HG02623 (cell line): Measurements from ENCODE around the gene RTN3.
"Not testable (repeated sequence)": the region's sequence is repeated elsewhere in the genome, so short reads cannot be mapped to it uniquely, and the experiment has no call there.

Experiments
- ATAC-seq: cut with Tn5 transposase; IDR thresholded peaks from one replicate; pipeline ENCODE4 v1.9.1; 2021; ENCODE audit warnings: moderate library complexity; ENCODE audit not compliant: unreplicated experiment

The RTN3 gene

DNA sequence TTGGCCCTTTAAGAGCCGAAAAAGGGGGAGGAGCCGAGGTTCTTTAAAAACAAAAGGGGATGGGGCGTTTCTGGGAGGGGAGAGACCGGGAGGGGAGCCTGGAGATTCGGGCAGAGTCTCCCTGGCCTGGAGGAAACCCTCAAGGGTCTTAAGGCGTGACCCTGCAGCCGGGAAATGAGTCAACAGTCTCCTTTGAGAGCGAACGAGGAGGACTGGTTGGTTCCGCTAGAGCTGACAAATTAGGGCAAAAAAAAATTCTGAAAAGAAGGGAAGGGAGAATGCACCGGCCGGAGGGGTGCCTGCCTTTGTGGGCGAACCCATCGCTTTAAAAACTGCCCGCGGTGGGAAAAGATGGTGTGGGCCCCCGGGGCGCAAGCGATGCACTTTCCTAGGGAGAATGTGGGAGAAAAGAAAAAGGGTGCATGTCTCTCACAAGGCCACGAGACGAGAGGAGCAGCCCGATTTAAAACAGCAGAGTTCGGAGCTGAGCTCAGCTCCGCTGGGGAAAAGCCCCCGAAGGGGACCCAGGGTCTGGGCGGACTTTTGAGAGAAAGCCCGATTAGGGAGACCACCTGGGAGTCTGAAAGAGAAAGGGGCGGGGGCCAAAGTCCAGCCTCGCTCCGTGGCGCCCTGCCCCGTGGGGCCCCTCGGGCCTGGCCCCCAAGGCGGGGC, 86.4 kb downstream of the RTN3 start:
- ATAC-seq, result no peak

DNA sequence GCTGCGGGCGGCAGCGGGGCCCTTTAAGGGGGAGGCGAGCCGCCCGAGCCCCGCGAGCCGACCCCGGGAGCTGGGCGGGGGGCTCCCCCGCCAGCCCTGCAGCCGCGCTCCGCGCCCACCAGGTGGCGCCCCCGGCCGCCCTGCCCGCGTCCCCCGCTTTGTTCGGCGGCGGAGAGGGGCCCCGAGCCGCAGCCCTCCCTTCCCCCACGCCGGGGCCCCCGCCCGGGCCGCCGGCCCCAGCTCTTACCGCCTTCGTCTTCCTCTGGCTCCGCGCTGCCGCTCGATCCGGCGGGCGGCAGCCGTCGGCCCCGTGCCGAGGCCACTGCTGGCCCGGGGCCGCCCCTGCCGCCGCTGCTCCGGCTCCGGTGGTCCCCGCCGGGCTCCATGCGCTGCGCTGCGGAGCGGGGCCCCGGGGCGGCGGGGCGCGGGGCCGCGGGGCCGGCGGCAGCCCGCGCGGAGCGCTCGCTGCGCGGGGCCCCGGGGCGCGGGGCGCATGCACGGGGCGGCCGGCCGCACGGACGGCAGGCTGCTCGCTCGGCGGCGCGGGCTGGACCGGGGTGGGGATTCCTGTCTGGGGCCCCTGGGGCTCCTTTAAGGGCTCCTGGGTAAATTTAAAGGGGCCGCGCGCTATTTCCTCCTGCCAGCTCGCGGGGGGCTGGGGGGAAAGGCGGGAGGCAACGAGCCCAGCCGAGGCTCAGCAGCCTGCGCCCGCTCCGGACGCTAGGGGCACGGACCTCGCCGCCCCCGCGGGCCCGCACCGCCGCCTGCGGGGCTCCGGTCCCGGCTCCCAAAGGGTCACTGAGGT, 87.1 kb downstream of the RTN3 start, which contains the start of gene ZFTA:
Gene ZFTA, minus strand, starts transcription at position 539 of the 805 bp plus-strand sequence. Its CDS starts 153 bp downstream, at position 386.
- peak; percentile 54 for ATAC-seq

DNA sequence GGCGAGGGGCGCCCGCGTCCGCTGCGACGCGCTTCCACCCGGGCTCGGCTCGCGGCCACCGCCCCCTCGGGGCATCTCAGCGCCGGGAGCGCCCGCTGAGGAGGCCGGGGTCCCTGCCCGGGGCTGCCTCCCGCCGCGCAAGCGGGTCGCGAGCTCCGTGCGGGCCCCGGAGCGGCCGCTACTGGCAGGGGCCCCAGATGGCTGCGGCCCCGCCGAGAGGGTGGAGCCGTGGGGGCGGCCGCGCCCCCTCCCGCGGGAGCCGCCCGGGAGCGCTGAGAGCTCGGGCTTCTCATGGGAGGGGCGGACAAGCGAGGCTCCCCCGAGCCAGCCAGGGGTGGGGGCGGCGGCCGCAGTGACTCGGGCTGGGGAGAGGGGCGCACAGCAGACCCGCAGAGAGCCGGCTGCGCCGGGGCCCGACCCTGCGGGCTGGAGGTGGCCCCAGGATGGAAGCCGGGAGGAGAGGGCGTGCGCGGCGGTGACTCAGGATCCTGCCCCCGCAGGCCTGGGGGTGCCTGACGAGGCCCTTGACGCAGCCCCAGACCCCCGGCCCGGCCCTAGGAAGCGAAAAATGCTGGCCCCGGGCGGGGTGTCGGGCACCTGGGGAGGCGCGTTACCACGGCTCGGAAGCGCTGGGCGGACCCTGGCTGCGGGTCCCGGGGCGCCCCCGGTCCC, 87.9 kb downstream of the RTN3 start:
- ATAC-seq, result peak; percentile 20

DNA sequence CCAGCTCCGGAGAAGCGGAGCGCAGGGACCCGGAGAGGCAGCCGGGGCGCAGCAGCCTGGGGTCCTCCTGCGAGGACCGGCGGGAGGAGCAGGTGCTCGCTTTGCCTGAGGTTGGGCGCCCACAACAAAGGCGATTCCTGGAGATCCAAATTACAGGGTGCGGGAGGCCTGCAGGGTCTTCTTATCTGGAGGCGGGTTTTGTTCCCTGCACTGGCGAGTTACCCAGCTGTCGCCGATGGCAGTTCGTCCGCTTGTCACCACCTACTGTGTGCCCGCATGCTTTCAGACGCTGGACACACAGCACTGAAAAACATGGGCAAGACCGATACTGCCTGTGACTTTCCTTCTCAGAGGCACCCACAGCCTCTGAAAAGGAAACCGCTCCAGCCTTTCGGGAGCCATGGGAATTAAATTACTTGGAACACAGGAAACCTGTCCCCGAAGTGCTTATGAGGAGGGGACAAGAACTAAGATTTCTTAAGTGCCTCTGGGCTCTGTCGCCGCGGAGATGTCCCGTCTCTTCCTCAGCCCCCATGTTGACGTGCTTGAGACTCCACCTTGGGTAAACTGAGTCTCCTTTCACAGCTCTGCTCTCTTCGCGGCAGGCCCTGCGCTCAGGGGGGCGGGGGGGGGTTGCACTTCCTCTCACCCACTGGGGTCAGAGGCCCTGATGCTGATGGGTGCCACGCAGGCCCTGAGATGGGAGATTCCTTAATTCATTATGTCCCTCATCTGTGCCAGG, 88.6 kb downstream of the RTN3 start:
- ATAC-seq, result no peak

DNA sequence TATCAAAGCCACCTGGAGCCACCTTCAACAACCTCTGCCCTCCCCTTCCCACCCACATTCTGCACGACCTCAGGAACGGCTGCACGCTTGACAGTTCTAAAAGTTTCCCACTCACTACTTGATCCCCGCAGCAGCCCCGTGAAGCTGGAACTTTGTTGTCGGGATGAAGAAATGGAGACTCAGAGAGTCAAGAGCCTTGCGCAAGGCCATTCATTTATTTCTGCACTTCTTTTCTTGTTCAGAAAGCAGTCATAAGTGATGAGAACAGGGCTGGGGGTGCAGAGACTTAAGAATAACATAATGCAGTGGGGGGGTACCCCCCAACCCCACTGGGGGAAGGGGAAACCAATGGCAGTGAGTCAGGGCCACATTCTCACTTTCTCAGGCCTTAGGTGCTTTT, 89.5 kb downstream of the RTN3 start:
- no peak for ATAC-seq

DNA sequence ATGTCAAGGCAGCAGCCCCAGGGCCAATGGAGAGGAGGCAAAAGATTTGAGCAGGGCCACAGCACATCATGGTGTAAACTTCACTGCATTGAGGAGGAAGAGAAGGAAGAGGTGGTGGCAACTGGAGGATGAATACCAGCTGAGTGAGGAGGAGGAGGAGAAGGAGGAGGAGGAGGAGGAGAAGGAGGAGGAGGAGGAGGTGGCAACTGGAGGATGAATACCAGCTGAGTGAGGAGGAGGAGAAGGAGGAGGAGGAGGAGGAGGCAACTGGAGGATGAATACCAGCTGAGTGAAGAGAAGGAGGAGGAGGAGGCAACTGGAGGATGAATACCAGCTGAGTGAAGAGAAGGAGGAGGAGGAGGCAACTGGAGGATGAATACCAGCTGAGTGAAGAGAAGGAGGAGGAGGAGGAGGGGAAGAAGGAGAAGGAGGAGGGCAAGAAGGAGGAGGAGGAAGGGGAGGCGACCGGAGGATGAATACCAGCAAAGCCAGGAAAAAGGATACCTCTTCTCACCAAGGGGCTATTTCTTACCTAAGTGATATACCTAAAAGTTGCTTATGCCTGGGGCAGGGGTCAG, 90.5 kb downstream of the RTN3 start:
- not testable (repeated sequence) for ATAC-seq

DNA sequence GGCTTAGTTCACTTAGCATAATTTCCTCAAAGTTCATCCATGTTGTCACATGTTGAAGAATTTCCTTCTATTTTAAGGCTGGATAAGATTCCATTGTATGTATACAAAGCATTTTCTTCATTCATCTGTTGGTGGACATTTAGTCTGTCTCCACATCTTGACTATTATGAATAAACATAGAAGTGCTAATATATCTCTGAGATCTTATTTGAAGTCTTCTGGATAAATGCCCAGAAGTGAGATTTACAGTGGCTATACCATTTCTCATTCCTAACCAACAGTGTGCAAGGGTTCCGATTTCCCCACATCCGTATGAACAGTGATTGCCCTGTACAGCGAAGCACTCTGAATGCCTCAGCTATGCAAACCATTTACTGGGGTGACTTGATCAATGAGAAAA, 93.9 kb downstream of the RTN3 start:
- ATAC-seq, result no peak

DNA sequence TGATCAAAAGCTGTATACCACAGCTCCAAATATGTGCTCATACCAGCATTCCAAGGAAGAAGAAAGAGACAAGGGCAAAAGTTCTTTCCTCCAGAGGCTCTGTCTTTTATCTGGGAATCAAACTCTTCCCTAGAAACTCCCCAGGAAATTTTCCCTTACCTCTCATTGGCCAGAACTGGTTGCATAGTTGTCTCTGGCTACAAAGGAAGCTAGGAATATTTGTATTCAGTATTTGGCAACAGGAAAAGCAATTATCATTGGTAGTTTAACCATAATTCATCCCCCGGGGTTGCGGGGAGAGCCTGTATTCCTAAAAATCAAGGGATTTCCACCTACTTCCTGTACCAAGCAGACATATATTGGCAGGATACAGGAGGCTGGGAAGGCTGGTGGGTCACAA, 97.7 kb downstream of the RTN3 start:
- ATAC-seq, result no peak

DNA sequence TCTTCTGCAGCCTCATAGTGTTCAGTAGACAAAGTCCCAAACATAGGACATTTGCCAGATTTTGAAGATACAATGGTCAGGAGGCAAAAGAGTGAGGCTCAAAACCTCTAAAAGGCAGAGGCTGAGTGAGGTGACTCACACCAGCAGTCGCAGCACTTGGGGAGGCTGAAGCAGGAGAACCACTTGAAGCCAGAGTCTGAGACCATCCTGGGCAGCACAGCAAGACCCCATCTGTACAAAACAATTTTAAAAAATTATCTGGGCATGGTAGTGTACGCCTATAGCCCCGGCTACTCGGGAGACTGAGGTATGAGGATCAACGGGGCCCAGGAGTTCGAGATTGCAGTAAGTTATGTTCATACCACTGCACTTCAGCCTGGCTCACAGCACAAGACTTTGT, 101.4 kb downstream of the RTN3 start:
- ATAC-seq, result no peak

DNA sequence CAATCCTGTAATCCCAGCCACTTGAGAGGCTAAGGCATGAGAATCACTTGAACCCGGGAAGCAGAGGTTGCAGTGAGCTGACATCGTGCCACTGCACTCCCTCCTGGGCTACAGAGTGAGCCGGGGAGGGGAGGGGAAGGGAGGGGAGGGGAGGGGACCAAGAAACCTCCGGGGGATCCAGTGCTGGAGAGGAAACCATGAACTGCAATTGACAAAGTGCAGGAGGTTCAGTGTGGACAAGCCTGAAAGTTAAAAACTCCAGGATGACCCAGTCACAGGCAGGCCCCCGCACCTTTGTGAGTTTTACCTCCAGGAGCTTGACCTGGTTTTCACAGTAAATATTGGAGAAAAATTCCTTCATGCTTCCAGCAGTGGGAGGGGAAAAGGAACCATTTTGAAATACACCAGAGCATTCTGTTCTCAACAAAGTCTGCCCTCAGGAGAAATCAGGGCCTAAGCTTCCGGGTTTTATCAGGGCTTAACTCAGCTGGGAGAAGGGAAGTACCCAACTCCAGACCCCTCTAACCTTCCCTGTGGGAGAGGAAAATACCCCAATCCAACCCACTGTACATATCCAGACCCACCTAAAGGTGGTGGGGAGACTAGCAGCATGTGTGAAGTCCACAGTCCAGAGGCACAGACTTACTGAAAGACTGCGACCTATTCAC, 102.8 kb downstream of the RTN3 start:
- no peak for ATAC-seq

DNA sequence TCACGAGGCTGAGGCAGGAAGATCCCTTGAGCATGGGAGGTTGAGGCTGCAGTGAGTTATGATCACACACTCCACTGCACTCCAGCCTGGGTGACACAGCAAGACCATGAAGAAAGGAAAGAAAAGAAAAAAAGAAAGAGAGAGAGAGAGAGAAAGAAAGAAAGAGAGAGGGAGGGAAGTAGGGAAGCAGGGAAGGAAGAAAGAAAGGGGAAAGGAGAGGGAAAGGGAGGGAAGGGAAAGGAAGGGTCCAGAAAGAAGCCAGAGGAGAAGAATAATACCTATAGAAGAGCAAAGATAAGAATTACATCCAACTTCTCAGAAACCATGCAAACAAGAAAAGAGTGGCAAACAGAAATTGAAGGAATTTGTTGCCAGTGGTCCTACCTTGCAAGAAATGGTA, 104.5 kb downstream of the RTN3 start:
- ATAC-seq, result no peak

DNA sequence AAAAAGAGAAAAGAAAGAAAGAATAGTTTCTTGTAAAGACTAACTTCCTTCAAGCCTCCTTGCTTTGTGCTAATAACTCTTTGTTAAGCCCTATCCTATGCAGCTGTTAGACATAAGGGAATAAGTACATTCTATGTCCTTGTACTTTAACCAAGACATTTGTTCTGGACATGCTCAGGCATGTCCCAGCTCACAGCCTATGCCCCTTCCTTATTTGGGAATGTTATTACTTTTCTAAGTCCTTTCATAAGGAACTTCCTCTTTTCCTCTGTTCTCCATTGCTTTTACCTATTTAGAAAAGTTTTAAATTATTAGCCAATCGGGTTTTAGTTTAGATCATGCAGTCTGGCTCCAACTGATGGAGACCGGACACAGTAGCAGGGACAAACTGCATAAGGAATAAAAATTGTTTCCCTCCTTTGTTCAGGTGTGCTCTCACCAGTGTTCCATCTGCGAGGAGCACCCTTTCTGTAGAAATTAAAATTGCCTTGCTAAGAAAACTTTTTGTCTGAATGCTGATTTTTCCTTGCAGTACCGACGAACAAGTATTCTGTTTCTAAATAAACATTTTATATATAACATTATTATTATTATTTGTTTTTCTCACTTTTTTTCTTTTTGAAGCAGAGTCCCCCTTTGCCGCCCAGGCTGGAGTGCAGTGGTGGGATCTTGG, 110.3 kb downstream of the RTN3 start:
- no peak for ATAC-seq

DNA sequence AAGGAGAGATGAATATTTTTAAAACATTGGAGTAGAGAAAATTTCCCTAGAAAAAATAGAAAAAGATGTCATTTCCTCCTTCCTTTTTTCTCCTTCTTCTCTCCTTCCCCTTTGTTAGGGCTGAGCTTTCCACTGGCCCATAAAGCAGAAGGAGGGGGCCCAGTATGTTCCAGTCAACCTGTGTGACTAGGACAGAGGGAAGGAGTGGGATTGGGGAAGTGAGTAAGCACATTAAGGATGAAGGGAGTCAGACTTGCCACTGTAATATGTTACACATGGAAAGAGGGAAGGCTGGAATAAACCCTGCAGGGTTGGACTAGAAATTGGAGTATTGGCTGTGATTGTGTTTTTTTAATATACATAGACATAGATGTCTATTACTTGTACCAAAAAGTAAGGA, 111.9 kb downstream of the RTN3 start:
- no peak for ATAC-seq

DNA sequence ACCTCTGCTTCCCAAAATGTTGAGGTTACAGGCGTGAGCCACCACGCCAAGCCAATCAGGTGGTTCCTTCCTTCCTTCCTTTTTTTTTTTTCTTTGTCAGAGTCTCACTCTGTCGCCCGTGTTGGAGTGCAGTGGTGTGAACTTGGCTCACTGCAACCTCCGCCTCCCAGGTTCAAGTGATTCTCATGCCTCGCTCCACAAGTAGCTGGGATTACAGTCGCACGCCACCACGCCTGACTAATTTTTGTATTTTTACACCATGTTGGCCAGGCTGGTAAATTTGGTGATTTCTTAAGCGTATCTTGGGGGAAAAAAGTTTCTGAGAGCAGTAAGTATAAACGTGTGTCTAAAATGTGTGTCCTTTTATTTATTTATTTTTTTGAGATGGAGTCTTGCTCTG, 113.8 kb downstream of the RTN3 start:
- ATAC-seq, result no peak

DNA sequence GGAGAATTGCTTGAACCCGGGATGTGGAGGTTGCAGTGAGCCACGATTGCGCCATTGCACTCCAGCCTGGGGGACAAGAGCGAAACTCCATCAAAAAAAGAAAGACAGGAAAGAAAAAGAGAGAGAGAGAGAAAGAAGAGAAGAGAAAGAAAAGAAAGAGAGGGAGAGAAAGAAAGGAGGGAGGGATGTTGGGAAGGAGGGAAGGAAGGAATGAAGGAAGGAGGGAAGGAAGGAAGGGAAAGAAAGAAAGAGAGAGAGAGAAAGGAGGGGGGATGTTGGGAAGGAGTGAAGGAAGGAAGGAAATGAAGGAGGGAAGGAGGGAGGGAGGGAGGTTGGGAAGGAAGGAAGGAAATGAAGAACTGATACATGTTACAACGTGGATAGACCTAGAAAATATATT, 119.6 kb downstream of the RTN3 start:
- ATAC-seq, result no peak

DNA sequence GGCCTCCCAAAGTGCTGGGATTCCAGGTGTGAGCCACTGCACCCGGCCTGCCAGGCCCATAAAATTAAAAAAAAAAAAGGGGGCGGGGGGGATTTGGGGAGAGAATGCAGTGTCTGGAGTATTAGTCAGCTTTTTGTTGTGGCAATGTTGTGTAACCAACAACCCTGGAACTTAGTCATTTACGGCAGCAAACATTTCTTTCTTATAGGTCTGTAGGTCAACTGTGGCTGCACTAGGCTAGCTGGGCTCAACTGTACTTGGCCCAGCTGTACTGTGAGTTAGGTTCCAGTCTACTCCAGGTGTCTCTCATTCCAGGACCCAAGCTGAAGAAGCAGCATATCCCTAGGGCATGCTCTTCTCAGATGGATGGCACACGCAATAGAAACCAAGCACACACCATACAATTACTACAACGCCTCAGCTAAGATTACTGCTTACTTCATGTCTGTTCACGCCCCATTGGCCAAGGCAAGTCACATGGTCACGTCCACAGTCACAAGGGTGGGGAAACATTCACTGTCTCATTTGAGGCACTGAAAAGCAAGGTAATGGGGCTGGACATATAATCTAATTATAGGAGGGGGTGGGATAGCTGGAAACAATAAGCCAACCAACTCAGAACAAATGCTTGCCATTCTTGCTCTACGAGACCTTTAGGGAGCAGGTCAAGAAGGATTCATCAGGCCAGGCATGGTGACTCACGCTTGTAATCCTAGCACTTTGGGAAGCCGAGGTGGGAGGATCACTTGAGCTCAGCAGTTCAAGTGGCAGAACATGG, 121.5 kb downstream of the RTN3 start:
- no peak for ATAC-seq

DNA sequence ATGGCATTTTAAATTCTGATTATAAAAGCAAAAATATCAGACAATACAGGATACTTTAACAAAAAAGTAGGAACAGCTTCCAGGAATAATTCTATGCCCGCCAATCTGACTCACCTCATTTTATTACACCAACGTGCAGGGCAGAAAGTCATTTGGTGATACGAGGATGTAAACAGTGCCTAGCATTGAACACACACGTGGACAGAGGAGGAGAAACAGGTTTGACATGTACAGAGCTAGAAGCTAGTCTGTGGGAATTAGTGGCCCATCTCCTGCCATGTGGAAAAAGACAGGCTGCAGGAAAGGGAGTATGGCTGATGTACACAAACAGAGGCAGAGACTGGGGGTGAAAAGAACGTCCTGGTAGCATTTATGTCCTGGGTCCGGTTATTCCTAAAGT, 123.0 kb downstream of the RTN3 start:
- no peak for ATAC-seq

DNA sequence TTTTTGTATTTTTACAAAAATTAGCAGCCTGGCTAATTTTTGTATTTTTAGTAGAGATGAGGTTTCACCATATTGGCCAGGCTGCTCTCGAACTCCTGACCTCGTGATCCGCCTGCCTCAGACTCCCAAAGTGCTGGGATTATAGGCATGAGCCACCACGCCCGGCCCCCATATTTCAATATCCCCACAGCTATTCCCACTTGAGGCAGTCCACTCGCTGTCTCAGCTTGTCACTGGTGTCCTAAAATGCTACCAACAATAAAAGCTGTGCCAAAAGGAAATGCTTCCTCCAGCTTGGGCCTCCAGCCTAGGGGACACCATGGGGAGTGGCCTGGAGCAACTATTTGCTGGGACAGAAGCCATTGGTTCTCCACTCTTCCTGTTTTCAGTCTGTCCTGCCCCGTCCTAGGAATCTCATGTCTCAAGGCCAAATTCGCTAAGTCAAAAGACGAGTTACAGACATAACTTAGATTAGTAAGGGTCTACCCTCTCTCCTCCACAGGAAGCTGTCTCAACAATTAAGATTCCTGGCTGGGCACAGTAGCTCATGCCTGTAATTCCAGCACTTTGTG, 124.6 kb downstream of the RTN3 start:
- ATAC-seq, result no peak
